ENCODE results near the gene TEX19. TPM values are rescaled to one million over a fixed set of nuclear protein-coding genes. Genes with fewer than 3 reads are reported as not detected.
A peak's percentile ranks its signal among the peaks of the same experiment; 100 is the strongest.

The TEX19 gene
- total RNA-seq, 1 experiment from 2014 or later: 0.21 TPM

DNA sequence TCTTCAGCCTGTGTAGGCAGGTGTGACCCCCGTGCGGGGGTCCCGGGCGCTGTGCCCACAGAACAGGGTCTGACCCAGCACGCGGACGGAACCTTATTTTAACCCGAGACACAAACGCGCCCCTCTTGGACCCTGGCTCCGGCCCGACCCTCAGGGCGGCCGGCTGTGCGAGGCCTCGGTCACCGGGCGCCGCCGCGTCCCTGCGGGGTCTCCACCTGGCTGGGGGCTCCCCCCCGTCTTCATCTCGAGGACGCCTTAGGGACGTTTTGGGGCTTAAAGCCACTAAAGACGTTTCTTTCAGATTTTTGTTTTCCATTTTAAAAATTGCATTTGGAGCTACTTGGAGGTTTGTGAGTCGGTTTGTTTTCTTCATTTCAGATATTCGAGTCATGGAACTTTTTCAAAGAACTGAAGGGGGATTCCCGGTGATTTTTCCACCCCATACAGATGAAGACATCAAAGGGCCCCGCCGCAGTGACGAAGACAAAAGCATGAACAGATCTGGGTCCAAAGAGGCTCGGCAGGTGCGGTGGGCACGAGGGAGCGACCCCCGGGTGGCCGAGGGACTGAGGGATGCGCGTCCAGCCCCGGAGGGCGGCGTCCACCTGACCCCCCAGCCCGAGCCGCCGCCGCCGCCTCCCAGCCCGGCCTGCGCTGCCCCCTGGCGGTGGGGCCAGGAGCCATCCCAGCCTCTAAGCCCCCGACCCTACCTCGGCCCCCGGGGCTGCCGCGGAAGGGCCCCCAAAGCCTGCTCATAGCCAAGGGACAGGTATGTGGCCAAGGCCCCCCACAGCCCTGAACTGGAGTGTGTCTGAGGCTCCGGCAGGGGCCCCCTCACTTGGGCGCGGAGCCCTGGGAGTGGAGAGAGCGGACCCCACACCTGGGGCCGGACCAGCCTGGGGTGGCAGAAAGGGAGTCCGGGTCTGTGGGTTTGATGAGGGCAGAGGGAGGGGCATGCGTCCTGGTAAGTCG lies 37.8 kb upstream of the TEX19 start:
- H3K9me3 ChIP-seq (ENCODE audit: control insufficient read depth, insufficient read depth, low read depth, low read length): no peaks in the 10 kb centered on the region
- no peaks in the 10 kb centered on the region for H3K36me3 ChIP-seq (ENCODE audit: control insufficient read depth, insufficient read depth, low read length)
- H3K27ac ChIP-seq (ENCODE audit: low read length): no peak overlapping the region
- no TSS peak for BruUV-seq (replicated peaks)
- TF ChIP-seq, protein P1, sequence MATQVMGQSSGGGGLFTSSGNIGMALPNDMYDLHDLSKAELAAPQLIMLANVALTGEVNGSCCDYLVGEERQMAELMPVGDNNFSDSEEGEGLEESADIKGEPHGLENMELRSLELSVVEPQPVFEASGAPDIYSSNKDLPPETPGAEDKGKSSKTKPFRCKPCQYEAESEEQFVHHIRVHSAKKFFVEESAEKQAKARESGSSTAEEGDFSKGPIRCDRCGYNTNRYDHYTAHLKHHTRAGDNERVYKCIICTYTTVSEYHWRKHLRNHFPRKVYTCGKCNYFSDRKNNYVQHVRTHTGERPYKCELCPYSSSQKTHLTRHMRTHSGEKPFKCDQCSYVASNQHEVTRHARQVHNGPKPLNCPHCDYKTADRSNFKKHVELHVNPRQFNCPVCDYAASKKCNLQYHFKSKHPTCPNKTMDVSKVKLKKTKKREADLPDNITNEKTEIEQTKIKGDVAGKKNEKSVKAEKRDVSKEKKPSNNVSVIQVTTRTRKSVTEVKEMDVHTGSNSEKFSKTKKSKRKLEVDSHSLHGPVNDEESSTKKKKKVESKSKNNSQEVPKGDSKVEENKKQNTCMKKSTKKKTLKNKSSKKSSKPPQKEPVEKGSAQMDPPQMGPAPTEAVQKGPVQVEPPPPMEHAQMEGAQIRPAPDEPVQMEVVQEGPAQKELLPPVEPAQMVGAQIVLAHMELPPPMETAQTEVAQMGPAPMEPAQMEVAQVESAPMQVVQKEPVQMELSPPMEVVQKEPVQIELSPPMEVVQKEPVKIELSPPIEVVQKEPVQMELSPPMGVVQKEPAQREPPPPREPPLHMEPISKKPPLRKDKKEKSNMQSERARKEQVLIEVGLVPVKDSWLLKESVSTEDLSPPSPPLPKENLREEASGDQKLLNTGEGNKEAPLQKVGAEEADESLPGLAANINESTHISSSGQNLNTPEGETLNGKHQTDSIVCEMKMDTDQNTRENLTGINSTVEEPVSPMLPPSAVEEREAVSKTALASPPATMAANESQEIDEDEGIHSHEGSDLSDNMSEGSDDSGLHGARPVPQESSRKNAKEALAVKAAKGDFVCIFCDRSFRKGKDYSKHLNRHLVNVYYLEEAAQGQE (IDR thresholded peaks at IDR 0.05; ENCODE audit: insufficient read depth in 1 of 2, low read depth in 2 of 2, low read length in 1 of 2): no peak
- TF ChIP-seq POLR2AphosphoS5 (IDR thresholded peaks at IDR 0.05; ENCODE audit: low read depth, low read length) (no peak), SIN3A (IDR thresholded peaks at IDR 0.05; ENCODE audit: borderline replicate concordance, insufficient read depth, low read depth, low read length) (no peak), TCF7L2 (IDR thresholded peaks at IDR 0.05; ENCODE audit: low read depth, low read length) (peak; percentile 98)
- TF ChIP-seq, protein P2, sequence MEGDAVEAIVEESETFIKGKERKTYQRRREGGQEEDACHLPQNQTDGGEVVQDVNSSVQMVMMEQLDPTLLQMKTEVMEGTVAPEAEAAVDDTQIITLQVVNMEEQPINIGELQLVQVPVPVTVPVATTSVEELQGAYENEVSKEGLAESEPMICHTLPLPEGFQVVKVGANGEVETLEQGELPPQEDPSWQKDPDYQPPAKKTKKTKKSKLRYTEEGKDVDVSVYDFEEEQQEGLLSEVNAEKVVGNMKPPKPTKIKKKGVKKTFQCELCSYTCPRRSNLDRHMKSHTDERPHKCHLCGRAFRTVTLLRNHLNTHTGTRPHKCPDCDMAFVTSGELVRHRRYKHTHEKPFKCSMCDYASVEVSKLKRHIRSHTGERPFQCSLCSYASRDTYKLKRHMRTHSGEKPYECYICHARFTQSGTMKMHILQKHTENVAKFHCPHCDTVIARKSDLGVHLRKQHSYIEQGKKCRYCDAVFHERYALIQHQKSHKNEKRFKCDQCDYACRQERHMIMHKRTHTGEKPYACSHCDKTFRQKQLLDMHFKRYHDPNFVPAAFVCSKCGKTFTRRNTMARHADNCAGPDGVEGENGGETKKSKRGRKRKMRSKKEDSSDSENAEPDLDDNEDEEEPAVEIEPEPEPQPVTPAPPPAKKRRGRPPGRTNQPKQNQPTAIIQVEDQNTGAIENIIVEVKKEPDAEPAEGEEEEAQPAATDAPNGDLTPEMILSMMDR (IDR thresholded peaks at IDR 0.05): peak; percentile 99
- no peaks in the 10 kb centered on the region for H3K27me3 ChIP-seq (ENCODE audit: control insufficient read depth, insufficient read depth, low read length)
- intact Hi-C loops (cut with micrococcal nuclease; ENCODE audit: unreplicated experiment): loop anchor here (5.0 kb wide), 1 partner anchor 79 kb away; no protein-coding TSS in a partner anchor
- DNase-seq (ENCODE audit: low read depth, low spot score): no peak
- POLR2A ChIA-PET: no interaction called here
- in situ Hi-C loops (cut with HindIII; ENCODE audit: low pct_unique_long_range_greater_than_20kb, low sequenced_read_pairs): no loop called here
- peaks cover 21% of the 10 kb centered on the region for H3K4me1 ChIP-seq (ENCODE audit: control insufficient read depth, insufficient read depth, low read length)
- CTCF ChIA-PET: interaction anchor here (1.0 kb wide), 1 partner anchor 21 kb away, joined by 3 read pairs; no protein-coding TSS in a partner anchor
- peak overlapping the region in 1 of 2 experiments; percentile 24; a peak in 1 of 4 replicates for H3K4me3 ChIP-seq (ENCODE audit: low read depth in 2 of 2, low read length in 2 of 2)
- peak; percentile 57 for ATAC-seq

DNA sequence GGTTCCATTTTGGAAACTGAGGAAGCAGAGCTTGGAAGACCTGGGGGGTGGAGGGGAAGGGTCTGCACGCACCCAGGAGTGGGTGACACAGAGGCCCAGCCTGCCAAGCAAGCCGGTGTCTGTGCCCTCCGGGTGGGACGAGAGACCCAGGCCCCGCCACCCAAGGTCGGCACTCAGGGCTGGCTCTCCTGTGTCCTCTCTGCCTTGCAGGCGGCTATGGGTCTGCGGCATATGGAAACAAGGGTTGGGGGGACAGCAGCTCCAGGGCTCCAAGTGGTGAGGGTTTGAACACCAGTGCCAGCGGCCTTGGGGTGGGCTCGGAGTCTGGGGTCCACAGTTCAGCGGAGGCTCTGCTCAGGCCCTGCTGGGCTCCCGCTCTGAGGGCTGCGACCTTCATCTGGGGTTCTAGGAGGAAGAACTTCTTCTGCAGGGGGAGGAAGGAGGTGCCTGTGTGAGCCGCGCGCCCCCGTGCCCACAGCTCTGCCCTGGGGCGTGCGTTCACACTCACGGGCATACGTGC lies 37.0 kb upstream of the TEX19 start:
- no TSS peak for BruUV-seq (replicated peaks)
- ATAC-seq (peak; percentile 59), DNase-seq (ENCODE audit: low read depth, low spot score) (no peak)
- no peak for TF ChIP-seq POLR2AphosphoS5 (IDR thresholded peaks at IDR 0.05; ENCODE audit: low read depth, low read length)
- no peak for TF ChIP-seq TCF7L2 (IDR thresholded peaks at IDR 0.05; ENCODE audit: low read depth, low read length)
- no peak for TF ChIP-seq SIN3A (IDR thresholded peaks at IDR 0.05; ENCODE audit: borderline replicate concordance, insufficient read depth, low read depth, low read length)
- TF ChIP-seq, protein P2 (IDR thresholded peaks at IDR 0.05): no peak
- TF ChIP-seq, protein P1 (IDR thresholded peaks at IDR 0.05; ENCODE audit: insufficient read depth in 1 of 2, low read depth in 2 of 2, low read length in 1 of 2): no peak
- Histone ChIP-seq H3K36me3 (ENCODE audit: control insufficient read depth, insufficient read depth, low read length) (no peaks in the 10 kb centered on the region), H3K4me1 (ENCODE audit: control insufficient read depth, insufficient read depth, low read length) (peaks cover 21% of the 10 kb centered on the region), H3K27ac (ENCODE audit: low read length) (no peak overlapping the region), H3K9me3 (ENCODE audit: control insufficient read depth, insufficient read depth, low read depth, low read length) (no peaks in the 10 kb centered on the region), H3K27me3 (ENCODE audit: control insufficient read depth, insufficient read depth, low read length) (no peaks in the 10 kb centered on the region), H3K4me3 (ENCODE audit: low read depth in 2 of 2, low read length in 2 of 2) (no peak overlapping the region)
- in situ Hi-C loops (cut with HindIII; ENCODE audit: low pct_unique_long_range_greater_than_20kb, low sequenced_read_pairs) (no loop called here), intact Hi-C loops (cut with micrococcal nuclease; ENCODE audit: unreplicated experiment) (loop anchor here (5.0 kb wide), 1 partner anchor 80 kb away; no protein-coding TSS in a partner anchor)
- ChIA-PET POLR2A (no interaction called here), CTCF (interaction anchor here (0.6 to 1.0 kb wide), 2 partner anchors 8 to 22 kb away, joined by 3 read pairs; no protein-coding TSS in a partner anchor)
